ENCODE results near the gene VDR. TPM values are rescaled to one million over a fixed set of nuclear protein-coding genes. Genes with fewer than 3 reads are reported as not detected.

The VDR gene
- total RNA-seq, 2 donors from 2014 or later, result 1.3 to 3.1 TPM

- peak overlapping the region; percentile 19 to 43 for H3K4me3 ChIP-seq
- ATAC-seq, result peak; percentile 75
- no peaks in the 10 kb centered on the region for H3K9me3 ChIP-seq
- H3K27ac ChIP-seq, result peak overlapping the region; percentile 81 to 95 (median 94)
- 54 to 64% methylated on average over 13 to 17 of the region's 17 CpGs for WGBS, 2 donors
- intact Hi-C loops (cut with DNase I), result no loop called here
- TF ChIP-seq, protein P1, sequence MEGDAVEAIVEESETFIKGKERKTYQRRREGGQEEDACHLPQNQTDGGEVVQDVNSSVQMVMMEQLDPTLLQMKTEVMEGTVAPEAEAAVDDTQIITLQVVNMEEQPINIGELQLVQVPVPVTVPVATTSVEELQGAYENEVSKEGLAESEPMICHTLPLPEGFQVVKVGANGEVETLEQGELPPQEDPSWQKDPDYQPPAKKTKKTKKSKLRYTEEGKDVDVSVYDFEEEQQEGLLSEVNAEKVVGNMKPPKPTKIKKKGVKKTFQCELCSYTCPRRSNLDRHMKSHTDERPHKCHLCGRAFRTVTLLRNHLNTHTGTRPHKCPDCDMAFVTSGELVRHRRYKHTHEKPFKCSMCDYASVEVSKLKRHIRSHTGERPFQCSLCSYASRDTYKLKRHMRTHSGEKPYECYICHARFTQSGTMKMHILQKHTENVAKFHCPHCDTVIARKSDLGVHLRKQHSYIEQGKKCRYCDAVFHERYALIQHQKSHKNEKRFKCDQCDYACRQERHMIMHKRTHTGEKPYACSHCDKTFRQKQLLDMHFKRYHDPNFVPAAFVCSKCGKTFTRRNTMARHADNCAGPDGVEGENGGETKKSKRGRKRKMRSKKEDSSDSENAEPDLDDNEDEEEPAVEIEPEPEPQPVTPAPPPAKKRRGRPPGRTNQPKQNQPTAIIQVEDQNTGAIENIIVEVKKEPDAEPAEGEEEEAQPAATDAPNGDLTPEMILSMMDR (IDR thresholded peaks at IDR 0.05), result no peak
- TF ChIP-seq POLR2A (IDR thresholded peaks at IDR 0.05), result peak; percentile 45 to 67 (median 67)
- peaks cover 52% of the 10 kb centered on the region for H3K4me1 ChIP-seq
- DNase-seq, result peak; percentile 76 to 89 (median 81)
- H3K36me3 ChIP-seq (replicated peaks in 1 of 2; ENCODE audit: insufficient read depth in 1 of 2, low read depth in 2 of 2), result no peaks in the 10 kb centered on the region
- no peaks in the 10 kb centered on the region for H3K27me3 ChIP-seq
Measured at GRCh38 chr12:47820631-47821345, 84.0 kb downstream of the VDR start.

DNA sequence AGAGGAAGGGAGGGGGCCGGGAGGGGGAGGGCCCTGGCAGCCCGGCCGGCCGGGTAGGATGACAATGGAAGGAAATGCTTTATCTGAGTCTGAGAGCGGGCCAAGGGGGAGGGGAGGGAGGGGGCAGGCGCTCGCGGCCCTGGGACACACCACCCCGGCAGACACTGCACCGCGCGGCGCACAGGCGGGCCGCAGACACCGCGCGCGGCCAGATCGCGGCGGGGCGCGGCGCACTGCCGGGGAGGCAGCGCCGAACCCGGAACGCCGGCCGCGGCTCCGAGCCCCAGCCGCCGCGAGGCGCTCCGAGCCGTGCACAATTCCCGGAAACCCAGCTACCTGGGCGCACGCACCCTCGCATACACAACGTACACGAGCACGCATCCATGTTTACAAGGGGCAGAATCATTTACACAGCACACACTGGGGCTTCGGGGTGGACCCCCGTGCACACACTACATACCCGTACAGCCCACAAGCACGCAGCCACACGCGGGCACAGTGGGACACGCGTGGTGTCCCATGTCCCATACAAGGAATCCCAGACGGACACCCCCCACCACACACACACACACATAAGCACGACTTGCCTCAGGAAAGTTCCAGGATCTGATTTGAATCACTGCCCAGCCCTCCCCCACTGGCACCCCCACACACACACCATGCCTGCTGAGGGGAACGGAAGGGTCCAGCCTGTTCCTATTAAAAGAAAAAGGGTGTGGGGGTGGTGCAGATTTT lies 84.7 kb downstream of the VDR start, which contains the start of gene HDAC7:
Gene HDAC7 (minus strand): TSS at position 8 of the 735 bp plus-strand sequence. CDS start 118 bp downstream, outside the sequence.
- intact Hi-C loops (cut with DNase I), result no loop called here
- H3K27me3 ChIP-seq, result no peaks in the 10 kb centered on the region
- DNase-seq (peak; percentile 80 to 88 (median 86)), ATAC-seq (peak; percentile 83)
- H3K9me3 ChIP-seq, result no peaks in the 10 kb centered on the region
- H3K4me3 ChIP-seq, result peak within 1 kb of the TSS; percentile 40 to 43
- TF ChIP-seq POLR2A (IDR thresholded peaks at IDR 0.05), result peak; percentile 40 to 72 (median 67)
- TF ChIP-seq, protein P1 (IDR thresholded peaks at IDR 0.05), result peak in 3 of 7 experiments; percentile 7 to 8 (median 7)
- 1 to 5% methylated on average over 2 to 56 of the region's 58 CpGs for WGBS, 2 donors
- H3K4me1 ChIP-seq, result peaks cover 46% of the 10 kb centered on the region
- no peaks in the 10 kb centered on the region for H3K36me3 ChIP-seq (replicated peaks in 1 of 2; ENCODE audit: insufficient read depth in 1 of 2, low read depth in 2 of 2)
- peak within 1 kb of the TSS; percentile 81 to 95 (median 94) for H3K27ac ChIP-seq

GRCh38 chr12:47819138-47819895 lies 85.5 kb downstream of the VDR start:
- WGBS, 2 donors, result 4 to 13% methylated on average over 4 to 47 of the region's 77 CpGs
- Histone ChIP-seq H3K36me3 (replicated peaks in 1 of 2; ENCODE audit: insufficient read depth in 1 of 2, low read depth in 2 of 2) (no peaks in the 10 kb centered on the region), H3K4me1 (peaks cover 46% of the 10 kb centered on the region), H3K4me3 (peak overlapping the region; percentile 40 to 43), H3K27me3 (no peaks in the 10 kb centered on the region), H3K27ac (peak overlapping the region; percentile 81 to 95 (median 94)), H3K9me3 (no peaks in the 10 kb centered on the region)
- TF ChIP-seq POLR2A (IDR thresholded peaks at IDR 0.05), result peak; percentile 14 to 43 (median 17)
- TF ChIP-seq, protein P1 (IDR thresholded peaks at IDR 0.05), result peak in 4 of 7 experiments; percentile 8 to 24 (median 16)
- ATAC-seq, result peak; percentile 28
- intact Hi-C loops (cut with DNase I), result no loop called here
- DNase-seq, result peak; percentile 52 to 60 (median 54)

GRCh38 chr12:47818467-47819137 lies 86.2 kb downstream of the VDR start:
- H3K27ac ChIP-seq, result peak overlapping the region; percentile 81 to 95 (median 94)
- no peaks in the 10 kb centered on the region for H3K27me3 ChIP-seq
- H3K36me3 ChIP-seq (replicated peaks in 1 of 2; ENCODE audit: insufficient read depth in 1 of 2, low read depth in 2 of 2), result no peaks in the 10 kb centered on the region
- H3K9me3 ChIP-seq, result no peaks in the 10 kb centered on the region
- ATAC-seq, result no peak
- intact Hi-C loops (cut with DNase I), result no loop called here
- 67 to 68% methylated on average over 16 to 22 of the region's 23 CpGs for WGBS, 2 donors
- H3K4me1 ChIP-seq, result peaks cover 53% of the 10 kb centered on the region
- peak overlapping the region; percentile 21 to 43 for H3K4me3 ChIP-seq
- TF ChIP-seq POLR2A (IDR thresholded peaks at IDR 0.05), result no peak
- TF ChIP-seq, protein P1 (IDR thresholded peaks at IDR 0.05), result no peak
- peak in 3 of 4 donors; percentile 28 to 40 (median 32) for DNase-seq
